Caco-2 (cell line): ENCODE results near the gene CMTM2. TPM values are rescaled to one million over a fixed set of nuclear protein-coding genes. Genes with fewer than 3 reads are reported as not detected.
A peak's percentile ranks its signal among the peaks of the same experiment; 100 is the strongest.
"Not testable (repeated sequence)": the region's sequence is repeated elsewhere in the genome, so short reads cannot be mapped to it uniquely, and the experiment has no call there.

Experiments used
- BruUV-seq: library from RNA; stranded (reverse); fragments of 400-500 nt; replicated peaks from 2 replicates; lab custom pipeline; 2021; lab: Mats Ljungman, UMichigan
- CTCF ChIA-PET: fragments of 300-600 bp; sonication (Branson Sonifier 250); formaldehyde crosslinking; loops from one replicate; lab custom pipeline; 2022; ENCODE audit warnings: antibody characterized with exemption; lab: Charles Lee
- POLR2A ChIA-PET: fragments of 300-600 bp; sonication (Branson Sonifier 250); formaldehyde crosslinking; loops from one replicate; lab custom pipeline; 2022; ENCODE audit warnings: antibody characterized with exemption; lab: Charles Lee
- DNase-seq, 2 experiments: peaks; one replicate each; pipeline versions ENCODE4 v3.0.0 to v3.0.0-alpha.2; 2020 to 2022
- H3K27me3 ChIP-seq: replicated peaks from 2 replicates; pipeline ENCODE4 v1.6.0; 2011; ENCODE audit warnings: low read length; ENCODE audit not compliant: control insufficient read depth, insufficient read depth
- H3K36me3 ChIP-seq: 2 replicates; pipeline ENCODE4 v1.5.1; 2011; ENCODE audit warnings: low read length; ENCODE audit not compliant: control insufficient read depth, insufficient read depth
- H3K4me1 ChIP-seq: fragments of 250-450 bp; sonication (Bioruptor Pico); 2 replicates; pipeline ENCODE4 v1.5.1; 2020; ENCODE audit warnings: mild to moderate bottlenecking
- H3K4me3 ChIP-seq: 2 replicates; pipeline ENCODE4 v1.5.1; 2011; ENCODE audit warnings: low read depth, mild to moderate bottlenecking, control low read depth, low read length
- H3K9me3 ChIP-seq: fragments of 250-450 bp; sonication (Bioruptor Pico); 2 replicates; pipeline ENCODE4 v1.5.1; 2020; ENCODE audit warnings: mild to moderate bottlenecking, moderate library complexity
- H3K27ac Mint-ChIP-seq: one replicate; pipeline ENCODE4 v1.8.0; 2022; ENCODE audit warnings: mixed read lengths; ENCODE audit not compliant: unreplicated experiment
- H3K27me3 Mint-ChIP-seq: one replicate; pipeline ENCODE4 v1.8.0; 2022; ENCODE audit warnings: mixed read lengths; ENCODE audit not compliant: insufficient read depth, unreplicated experiment
- H3K36me3 Mint-ChIP-seq: one replicate; pipeline ENCODE4 v1.8.0; 2022; ENCODE audit warnings: mild to moderate bottlenecking, mixed read lengths; ENCODE audit not compliant: insufficient read depth, unreplicated experiment
- H3K4me1 Mint-ChIP-seq: one replicate; pipeline ENCODE4 v1.8.0; 2022; ENCODE audit warnings: low read depth, mixed read lengths; ENCODE audit not compliant: unreplicated experiment
- H3K4me3 Mint-ChIP-seq: one replicate; pipeline ENCODE4 v1.8.0; 2022; ENCODE audit warnings: mild to moderate bottlenecking, moderate library complexity, mixed read lengths; ENCODE audit not compliant: unreplicated experiment
- H3K9me3 Mint-ChIP-seq: one replicate; pipeline ENCODE4 v1.8.0; 2022; ENCODE audit warnings: mixed read lengths; ENCODE audit not compliant: unreplicated experiment
- CTCF ChIP-seq, 2 experiments: fragments of 200-600 bp in 1 of 2; IDR thresholded peaks; 1 replicate in 1 of 2; 2 replicates in 1 of 2; pipeline versions ENCODE4 v1.5.1 to v1.8.0; 2011 to 2022; ENCODE audit warnings: antibody characterized with exemption in 1 of 2, control low read depth in 1 of 2, inconsistent platforms in 1 of 2, low read depth in 1 of 2, low read length in 1 of 2, mild to moderate bottlenecking in 1 of 2, moderate library complexity in 1 of 2; ENCODE audit not compliant: insufficient read depth in 1 of 2, severe bottlenecking in 1 of 2, unreplicated experiment in 1 of 2
- intact Hi-C: fragments of 100-400 bp; cut with micrococcal nuclease; formaldehyde crosslinking; loops from one replicate; pipeline ENCODE4 v1.10.0; 2022; ENCODE audit not compliant: unreplicated experiment
- total RNA-seq: library from RNA; stranded (reverse); gene quantifications from 2 replicates; pipeline ENCODE4 v1.2.3, GENCODE V29; 2022

The CMTM2 gene
- total RNA-seq, 1 experiment from 2014 or later = not detected

GRCh38 chr16:66609139-66609510, 29.9 kb downstream of the CMTM2 start:
- Histone ChIP-seq H3K9me3 (no peaks in the 10 kb centered on the region), H3K27me3 (no peaks in the 10 kb centered on the region), H3K4me1 (peaks cover 24% of the 10 kb centered on the region), H3K4me3 (no peak overlapping the region), H3K36me3 (peaks cover 2% of the 10 kb centered on the region)
- POLR2A ChIA-PET = interaction anchor here (1.6 kb wide), 1 partner anchor 86 kb away, joined by 3 read pairs; no protein-coding TSS in a partner anchor
- CTCF ChIA-PET = interaction anchor here (0.6 to 2.3 kb wide), 36 partner anchors 9 to 272 kb away, joined by 3 to 24 read pairs (median 4); partner anchors contain the start of genes CKLF, CMTM2, DYNC1LI2 and PDP2
- no peaks in the 10 kb centered on the region for H3K27me3 Mint-ChIP-seq
- peaks cover 76% of the 10 kb centered on the region for H3K36me3 Mint-ChIP-seq
- no peak for TF ChIP-seq CTCF (IDR thresholded peaks at IDR 0.05; ENCODE audit: insufficient read depth in 1 of 2, low read depth in 1 of 2, low read length in 1 of 2, severe bottlenecking in 1 of 2, unreplicated experiment in 1 of 2)
- intact Hi-C loops = loop anchor here (2.0 to 5.0 kb wide), 4 partner anchors 42 to 202 kb away; partner anchors contain the start of gene DYNC1LI2
- no peak overlapping the region for H3K4me3 Mint-ChIP-seq
- no peak for DNase-seq
- H3K27ac Mint-ChIP-seq = peak overlapping the region; percentile 54
- no peaks in the 10 kb centered on the region for H3K9me3 Mint-ChIP-seq
- H3K4me1 Mint-ChIP-seq = peaks cover 26% of the 10 kb centered on the region
- no TSS peak for BruUV-seq

GRCh38 chr16:66610111-66610820, 31.0 kb downstream of the CMTM2 start:
- H3K27me3 ChIP-seq = no peaks in the 10 kb centered on the region
- H3K9me3 ChIP-seq = no peaks in the 10 kb centered on the region
- no peak overlapping the region for H3K4me3 Mint-ChIP-seq
- no peak for DNase-seq
- no peaks in the 10 kb centered on the region for H3K9me3 Mint-ChIP-seq
- no peaks in the 10 kb centered on the region for H3K27me3 Mint-ChIP-seq
- TF ChIP-seq CTCF (IDR thresholded peaks at IDR 0.05; ENCODE audit: insufficient read depth in 1 of 2, low read depth in 1 of 2, low read length in 1 of 2, severe bottlenecking in 1 of 2, unreplicated experiment in 1 of 2) = no peak
- peaks cover 83% of the 10 kb centered on the region for H3K36me3 Mint-ChIP-seq
- ChIA-PET POLR2A (no interaction called here), CTCF (interaction anchor here (1.0 to 2.3 kb wide), 3 partner anchors 40 to 258 kb away, joined by 3 to 21 read pairs (median 4); no protein-coding TSS in a partner anchor)
- peaks cover 26% of the 10 kb centered on the region for H3K4me1 Mint-ChIP-seq
- intact Hi-C loops = no loop called here
- H3K4me3 ChIP-seq = no peak overlapping the region
- peak overlapping the region; percentile 64 for H3K27ac Mint-ChIP-seq
- peaks cover 2% of the 10 kb centered on the region for H3K36me3 ChIP-seq
- peaks cover 24% of the 10 kb centered on the region for H3K4me1 ChIP-seq
- no TSS peak for BruUV-seq

DNA sequence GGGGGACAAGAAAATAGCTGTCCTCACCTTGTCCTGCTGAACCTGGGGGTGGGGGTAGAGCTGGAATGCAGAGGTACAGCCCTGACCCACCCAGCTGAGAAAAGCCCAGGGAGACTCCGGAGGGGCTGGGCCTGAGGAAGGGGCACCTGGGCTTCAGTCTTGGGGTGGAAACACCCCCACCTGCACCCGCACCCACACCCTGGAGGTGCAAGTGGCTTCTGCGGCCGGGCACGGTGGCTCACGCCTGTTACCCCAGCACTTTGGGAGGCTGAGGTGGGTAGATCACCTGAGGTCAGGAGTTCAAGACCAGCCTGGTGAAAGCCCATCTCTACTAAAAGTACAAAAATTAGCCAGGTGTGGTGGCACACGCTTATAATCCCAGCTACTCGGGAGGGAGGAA, 32.6 kb downstream of the CMTM2 start:
- peaks cover 17% of the 10 kb centered on the region for H3K4me1 Mint-ChIP-seq
- H3K4me3 ChIP-seq, CTCF ChIA-PET, H3K4me3 Mint-ChIP-seq, H3K9me3 ChIP-seq, intact Hi-C loops, POLR2A ChIA-PET, H3K27me3 ChIP-seq, BruUV-seq, H3K9me3 Mint-ChIP-seq, H3K27ac Mint-ChIP-seq, H3K27me3 Mint-ChIP-seq, DNase-seq, H3K36me3 ChIP-seq: not testable (repeated sequence)
- peaks cover 13% of the 10 kb centered on the region for H3K4me1 ChIP-seq
- H3K36me3 Mint-ChIP-seq = peaks cover 87% of the 10 kb centered on the region
